Left lung (tissue), 10 donors: Measurements from ENCODE around the gene HMCES. TPM values are rescaled to one million over a fixed set of nuclear protein-coding genes. Genes with fewer than 3 reads are reported as not detected.

Experiments used
- ATAC-seq: fragments of 200-7000 bp; cut with Tn5 transposase; one replicate; pipeline ENCODE4 v1.9.1; 2020; ENCODE audit warnings: moderate library complexity
- DNase-seq, 4 donors: peaks; one replicate each; pipeline ENCODE4 v3.0.0-alpha.2; 2013 to 2020
- H3K27ac ChIP-seq, 2 donors: fragments of 200-600 bp; sonication (generic) in 1 of 2; one replicate each; pipeline versions ENCODE4 v1.5.0 to v1.8.0; 2020 to 2021
- H3K27me3 ChIP-seq, 2 donors: fragments of 200-600 bp; sonication (generic) in 1 of 2; one replicate each; pipeline versions ENCODE4 v1.5.0 to v1.8.0; 2020 to 2021
- H3K36me3 ChIP-seq, 2 donors: fragments of 200-600 bp; sonication (generic) in 1 of 2; one replicate each; pipeline versions ENCODE4 v1.5.0 to v1.8.0; 2020 to 2021
- H3K4me1 ChIP-seq, 2 donors: fragments of 200-600 bp; one replicate each; pipeline ENCODE4 v1.8.0; 2021
- H3K4me3 ChIP-seq, 2 donors: fragments of 200-600 bp; sonication (generic) in 1 of 2; one replicate each; pipeline versions ENCODE4 v1.5.0 to v1.8.0; 2020 to 2021; ENCODE audit warnings: mild to moderate bottlenecking in 1 of 2
- H3K9me3 ChIP-seq, 2 donors: fragments of 200-600 bp; sonication (generic) in 1 of 2; one replicate each; pipeline versions ENCODE4 v1.5.0 to v1.8.0; 2020 to 2021
- intact Hi-C, 2 donors: fragments of 100-400 bp; cut with DNase I; formaldehyde crosslinking; loops; one replicate each; pipeline versions ENCODE4 v1.11.2 to v1.14.2; 2022
- polyA plus RNA-seq, 6 donors: library from polyadenylated mRNA; unstranded; fragments of 120-200 nt; gene quantifications; one replicate each; pipeline ENCODE4 v1.2.1, GENCODE V29; 2013; ENCODE audit not compliant: insufficient read length in 6 of 6
- total RNA-seq, 2 donors: library from RNA; stranded (reverse); fragmentation: NEBNext Ultra II Directional; extraction: Animal tissue kit (Norgen Biotek cat#: 25700); gene quantifications; one replicate each; pipeline ENCODE4 v1.2.1, GENCODE V29; 2021
- TF ChIP-seq, protein P1 (sequence below), 2 donors: fragments of 200-600 bp; sonication (generic) in 1 of 2; IDR thresholded peaks; one replicate each; pipeline versions ENCODE4 v1.5.0 to v1.8.0; 2021; ENCODE audit warnings: antibody characterized with exemption in 2 of 2
- donor health status: DM: no; HTN: yes; CAD: no.
- donor health status: DM: no; HTN: no; CAD: no.

HMCES gene
- total and polyA plus RNA-seq, 8 donors, result 32.9 to 51.0 (median 46.1) TPM

DNA sequence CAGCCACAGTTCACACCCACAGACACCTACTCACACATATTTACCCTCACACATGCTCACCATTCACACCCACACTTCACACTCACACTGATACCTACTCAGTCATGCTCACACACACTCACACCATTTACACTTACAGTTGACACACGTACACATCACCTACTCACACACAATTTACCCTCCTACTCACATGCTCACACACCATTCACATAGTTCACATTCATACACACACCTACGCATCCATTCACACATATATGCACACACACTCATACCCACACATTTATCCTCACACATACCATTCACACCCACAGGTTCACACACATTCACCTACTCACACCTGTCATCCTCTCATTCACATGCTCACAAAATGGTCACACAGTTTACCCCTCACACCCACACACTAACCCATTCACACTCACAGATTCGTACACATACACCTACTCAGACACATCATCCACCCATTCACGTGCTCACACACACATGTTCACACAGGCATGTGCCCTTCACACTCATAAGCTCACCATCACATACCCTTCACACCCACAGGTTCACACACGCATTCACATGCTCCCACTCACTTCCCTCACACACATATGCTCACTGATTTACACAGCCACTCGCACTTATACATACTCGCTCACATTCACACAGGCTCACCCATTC, 42.3 kb downstream of the HMCES start:
- Histone ChIP-seq H3K4me3 (no peak overlapping the region), H3K4me1 (peaks cover 4 to 12% of the 10 kb centered on the region in 2 donors), H3K9me3 (no peaks in the 10 kb centered on the region), H3K27me3 (no peaks in the 10 kb centered on the region), H3K27ac (no peak overlapping the region), H3K36me3 (no peaks in the 10 kb centered on the region)
- no peak for DNase-seq
- intact Hi-C loops, result no loop called here
- TF ChIP-seq, protein P1, sequence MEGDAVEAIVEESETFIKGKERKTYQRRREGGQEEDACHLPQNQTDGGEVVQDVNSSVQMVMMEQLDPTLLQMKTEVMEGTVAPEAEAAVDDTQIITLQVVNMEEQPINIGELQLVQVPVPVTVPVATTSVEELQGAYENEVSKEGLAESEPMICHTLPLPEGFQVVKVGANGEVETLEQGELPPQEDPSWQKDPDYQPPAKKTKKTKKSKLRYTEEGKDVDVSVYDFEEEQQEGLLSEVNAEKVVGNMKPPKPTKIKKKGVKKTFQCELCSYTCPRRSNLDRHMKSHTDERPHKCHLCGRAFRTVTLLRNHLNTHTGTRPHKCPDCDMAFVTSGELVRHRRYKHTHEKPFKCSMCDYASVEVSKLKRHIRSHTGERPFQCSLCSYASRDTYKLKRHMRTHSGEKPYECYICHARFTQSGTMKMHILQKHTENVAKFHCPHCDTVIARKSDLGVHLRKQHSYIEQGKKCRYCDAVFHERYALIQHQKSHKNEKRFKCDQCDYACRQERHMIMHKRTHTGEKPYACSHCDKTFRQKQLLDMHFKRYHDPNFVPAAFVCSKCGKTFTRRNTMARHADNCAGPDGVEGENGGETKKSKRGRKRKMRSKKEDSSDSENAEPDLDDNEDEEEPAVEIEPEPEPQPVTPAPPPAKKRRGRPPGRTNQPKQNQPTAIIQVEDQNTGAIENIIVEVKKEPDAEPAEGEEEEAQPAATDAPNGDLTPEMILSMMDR (IDR thresholded peaks at IDR 0.05), result no peak
- no peak for ATAC-seq

DNA sequence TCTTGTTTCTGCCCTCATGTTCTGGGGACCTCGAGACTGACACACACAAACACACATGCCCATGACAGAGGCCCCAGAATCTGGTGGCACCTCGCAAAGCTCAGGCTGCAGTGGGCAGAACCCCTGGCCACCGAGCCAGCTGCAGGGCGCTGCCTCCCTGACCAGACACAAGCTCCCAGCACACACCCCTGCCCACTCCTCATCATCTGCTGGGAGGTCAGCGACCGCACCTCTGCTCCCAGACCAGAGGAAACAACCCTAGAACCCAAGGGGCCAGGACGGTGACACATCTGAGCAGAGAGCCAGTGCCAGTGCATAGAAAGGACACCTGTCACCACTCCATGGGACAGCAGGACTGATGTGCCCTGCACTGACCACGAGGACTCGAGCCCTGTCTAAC, 43.2 kb downstream of the HMCES start:
- Histone ChIP-seq H3K27ac (no peak overlapping the region), H3K27me3 (no peaks in the 10 kb centered on the region), H3K4me3 (no peak overlapping the region), H3K9me3 (no peaks in the 10 kb centered on the region), H3K36me3 (no peaks in the 10 kb centered on the region), H3K4me1 (peaks cover 2 to 6% of the 10 kb centered on the region in 2 donors)
- ATAC-seq (no peak), DNase-seq (no peak)
- TF ChIP-seq, protein P1 (IDR thresholded peaks at IDR 0.05), result no peak
- intact Hi-C loops, result no loop called here

DNA sequence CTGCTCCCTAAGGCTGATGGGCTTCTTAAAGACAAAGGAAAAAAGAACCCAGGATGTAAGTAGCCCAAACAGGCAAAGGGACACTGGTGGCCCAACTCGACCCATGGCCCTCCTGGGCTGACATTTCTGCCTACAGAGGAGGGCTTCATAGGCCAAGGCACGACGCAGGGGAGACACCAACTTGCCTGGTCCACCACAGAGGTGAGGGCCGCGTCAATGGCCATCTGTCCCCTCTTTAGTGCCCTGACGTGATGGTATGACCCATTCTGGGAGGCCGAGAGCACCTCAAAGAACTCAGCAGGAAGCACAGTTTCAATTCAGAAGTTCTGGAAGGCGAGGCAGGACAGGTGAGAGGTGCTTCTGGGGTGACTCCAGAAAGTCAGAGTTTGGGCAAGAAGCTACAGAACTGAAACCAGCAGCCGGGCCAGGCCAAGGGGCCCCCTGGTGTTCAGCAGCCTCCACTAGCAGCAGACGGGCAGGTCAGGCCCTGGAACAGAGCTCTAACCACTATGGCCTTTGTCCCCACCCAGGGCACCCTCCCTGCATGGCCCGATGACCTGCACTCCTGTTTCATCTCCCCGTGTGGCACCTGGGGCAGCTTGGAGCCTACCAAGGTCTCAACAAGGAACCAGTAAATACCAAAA, 45.1 kb downstream of the HMCES start:
- no peak for ATAC-seq
- no peak overlapping the region for H3K4me3 ChIP-seq
- TF ChIP-seq, protein P1 (IDR thresholded peaks at IDR 0.05), result no peak

DNA sequence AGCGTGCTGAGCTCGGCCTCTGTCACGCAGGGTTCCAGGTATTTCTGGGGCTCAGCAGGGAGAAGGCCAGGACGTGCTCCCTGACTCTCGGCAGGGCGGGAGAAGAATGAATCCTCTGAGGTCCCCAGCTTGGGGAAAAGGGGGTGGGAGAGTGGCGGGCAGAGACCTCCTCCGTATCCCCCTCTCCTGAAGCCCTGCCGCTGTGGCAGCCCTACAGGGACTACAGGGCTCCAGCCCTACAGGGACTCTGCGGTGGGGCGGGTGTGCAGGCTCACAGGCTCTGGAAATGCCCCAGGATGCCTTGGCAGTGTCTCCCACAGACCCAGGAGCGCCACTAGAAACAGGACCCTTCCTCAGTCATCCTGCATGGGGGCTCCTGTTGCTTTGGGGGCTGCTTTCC, 46.2 kb downstream of the HMCES start:
- H3K9me3 ChIP-seq, result no peaks in the 10 kb centered on the region
- H3K4me3 ChIP-seq, result no peak overlapping the region
- TF ChIP-seq, protein P1 (IDR thresholded peaks at IDR 0.05), result no peak
- H3K27me3 ChIP-seq, result no peaks in the 10 kb centered on the region
- H3K4me1 ChIP-seq, result no peaks in the 10 kb centered on the region
- no peaks in the 10 kb centered on the region for H3K36me3 ChIP-seq
- no peak for DNase-seq
- intact Hi-C loops, result no loop called here
- no peak for ATAC-seq
- H3K27ac ChIP-seq, result no peak overlapping the region

More for the DNA sequence above, 45.1 kb downstream of the HMCES start:
- no peak for DNase-seq
- no peak overlapping the region for H3K27ac ChIP-seq
- intact Hi-C loops, result no loop called here
- H3K27me3 ChIP-seq, result no peaks in the 10 kb centered on the region
- no peaks in the 10 kb centered on the region for H3K36me3 ChIP-seq
- H3K4me1 ChIP-seq, result no peaks in the 10 kb centered on the region
- H3K9me3 ChIP-seq, result no peaks in the 10 kb centered on the region

DNA sequence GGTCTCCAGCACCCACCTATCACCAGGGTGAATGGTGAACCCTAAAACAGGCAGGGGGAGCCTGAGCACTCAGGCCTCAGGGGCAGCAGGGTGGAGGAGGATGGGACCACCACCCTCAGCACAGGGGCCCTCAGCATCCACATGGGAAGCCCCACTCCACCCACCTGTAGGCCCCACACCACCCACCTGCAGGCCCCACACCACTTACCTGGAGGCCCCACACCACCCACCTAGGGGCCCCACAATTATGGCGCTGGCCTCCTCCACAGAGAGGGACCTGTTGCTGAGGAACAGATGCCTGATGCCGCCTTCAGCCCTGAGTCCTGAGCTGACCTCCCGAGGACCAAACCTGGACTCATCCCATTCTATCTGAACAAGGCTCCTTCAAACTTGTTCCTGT, 46.7 kb downstream of the HMCES start:
- TF ChIP-seq, protein P1 (IDR thresholded peaks at IDR 0.05), result no peak
- ATAC-seq (no peak), DNase-seq (no peak)
- H3K27ac ChIP-seq, result no peak overlapping the region
- no peaks in the 10 kb centered on the region for H3K36me3 ChIP-seq
- no peaks in the 10 kb centered on the region for H3K27me3 ChIP-seq
- H3K9me3 ChIP-seq, result no peaks in the 10 kb centered on the region
- no peaks in the 10 kb centered on the region for H3K4me1 ChIP-seq
- intact Hi-C loops, result no loop called here
- H3K4me3 ChIP-seq, result no peak overlapping the region
